Measurements from ENCODE around the gene ITGA7. TPM values are rescaled to one million over a fixed set of nuclear protein-coding genes. Genes with fewer than 3 reads are reported as not detected.

ITGA7 gene
- total RNA-seq, 4 donors from 2014 or later = 7.9 to 16.9 (median 9.8) TPM

DNA sequence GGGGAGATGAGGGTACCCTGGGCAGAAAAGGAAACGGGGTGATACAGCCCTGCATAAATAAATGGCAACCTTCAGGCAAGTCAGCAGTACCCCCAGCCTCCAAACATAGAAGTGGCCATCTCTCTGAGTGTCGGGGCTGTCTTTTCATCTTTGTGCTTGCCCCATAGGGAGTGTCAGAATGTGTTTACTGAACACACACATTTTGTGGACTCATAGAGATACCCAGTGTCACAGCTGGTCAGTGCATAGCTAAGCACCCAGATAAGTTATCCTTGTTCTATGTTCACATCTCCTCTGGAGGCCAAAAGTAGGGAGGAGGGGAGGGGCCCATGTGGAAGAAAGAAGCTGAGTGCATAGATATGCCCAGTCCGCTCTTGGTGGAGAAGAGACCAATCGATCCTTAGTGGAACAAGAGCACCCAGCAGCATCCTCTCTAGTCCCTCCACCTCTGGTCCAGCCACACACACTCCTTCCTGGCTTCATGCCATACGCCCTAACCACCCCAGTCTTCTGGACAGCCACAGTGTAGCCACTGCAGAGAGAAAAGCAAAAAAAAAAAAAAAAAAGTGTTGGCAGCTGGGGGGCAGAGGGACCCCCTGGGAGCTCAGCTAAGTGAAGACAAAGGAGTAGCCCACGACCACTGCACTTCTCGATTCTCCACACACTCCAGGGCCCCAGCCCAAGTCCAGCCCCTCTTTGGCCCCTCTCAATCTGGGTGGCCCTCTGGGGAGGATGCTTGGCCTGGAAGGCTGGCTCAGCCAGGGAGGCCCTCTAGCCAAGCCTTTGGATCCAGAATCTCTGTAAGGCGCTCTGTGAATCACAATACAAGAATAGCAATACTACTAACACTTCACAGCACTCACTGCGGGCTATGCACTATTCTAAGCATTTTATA lies 2.6 kb downstream of the ITGA7 start:
- no peak overlapping the region for H3K4me3 ChIP-seq (replicated peaks in 1 of 3)
- intact Hi-C loops (cut with DNase I) = no loop called here
- DNase-seq = no peak
- no peaks in the 10 kb centered on the region for H3K9me3 ChIP-seq
- 65 to 76% methylated on average over 9 of the region's 9 CpGs for WGBS, 2 donors
- no peaks in the 10 kb centered on the region for H3K27me3 ChIP-seq
- TF ChIP-seq, protein P1, sequence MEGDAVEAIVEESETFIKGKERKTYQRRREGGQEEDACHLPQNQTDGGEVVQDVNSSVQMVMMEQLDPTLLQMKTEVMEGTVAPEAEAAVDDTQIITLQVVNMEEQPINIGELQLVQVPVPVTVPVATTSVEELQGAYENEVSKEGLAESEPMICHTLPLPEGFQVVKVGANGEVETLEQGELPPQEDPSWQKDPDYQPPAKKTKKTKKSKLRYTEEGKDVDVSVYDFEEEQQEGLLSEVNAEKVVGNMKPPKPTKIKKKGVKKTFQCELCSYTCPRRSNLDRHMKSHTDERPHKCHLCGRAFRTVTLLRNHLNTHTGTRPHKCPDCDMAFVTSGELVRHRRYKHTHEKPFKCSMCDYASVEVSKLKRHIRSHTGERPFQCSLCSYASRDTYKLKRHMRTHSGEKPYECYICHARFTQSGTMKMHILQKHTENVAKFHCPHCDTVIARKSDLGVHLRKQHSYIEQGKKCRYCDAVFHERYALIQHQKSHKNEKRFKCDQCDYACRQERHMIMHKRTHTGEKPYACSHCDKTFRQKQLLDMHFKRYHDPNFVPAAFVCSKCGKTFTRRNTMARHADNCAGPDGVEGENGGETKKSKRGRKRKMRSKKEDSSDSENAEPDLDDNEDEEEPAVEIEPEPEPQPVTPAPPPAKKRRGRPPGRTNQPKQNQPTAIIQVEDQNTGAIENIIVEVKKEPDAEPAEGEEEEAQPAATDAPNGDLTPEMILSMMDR (IDR thresholded peaks at IDR 0.05) = no peak
- no peak for TF ChIP-seq POLR2A (IDR thresholded peaks at IDR 0.05)
- H3K36me3 ChIP-seq = no peaks in the 10 kb centered on the region
- peaks cover 9 to 15% of the 10 kb centered on the region in 2 donors for H3K4me1 ChIP-seq
- H3K27ac ChIP-seq = no peak overlapping the region

DNA sequence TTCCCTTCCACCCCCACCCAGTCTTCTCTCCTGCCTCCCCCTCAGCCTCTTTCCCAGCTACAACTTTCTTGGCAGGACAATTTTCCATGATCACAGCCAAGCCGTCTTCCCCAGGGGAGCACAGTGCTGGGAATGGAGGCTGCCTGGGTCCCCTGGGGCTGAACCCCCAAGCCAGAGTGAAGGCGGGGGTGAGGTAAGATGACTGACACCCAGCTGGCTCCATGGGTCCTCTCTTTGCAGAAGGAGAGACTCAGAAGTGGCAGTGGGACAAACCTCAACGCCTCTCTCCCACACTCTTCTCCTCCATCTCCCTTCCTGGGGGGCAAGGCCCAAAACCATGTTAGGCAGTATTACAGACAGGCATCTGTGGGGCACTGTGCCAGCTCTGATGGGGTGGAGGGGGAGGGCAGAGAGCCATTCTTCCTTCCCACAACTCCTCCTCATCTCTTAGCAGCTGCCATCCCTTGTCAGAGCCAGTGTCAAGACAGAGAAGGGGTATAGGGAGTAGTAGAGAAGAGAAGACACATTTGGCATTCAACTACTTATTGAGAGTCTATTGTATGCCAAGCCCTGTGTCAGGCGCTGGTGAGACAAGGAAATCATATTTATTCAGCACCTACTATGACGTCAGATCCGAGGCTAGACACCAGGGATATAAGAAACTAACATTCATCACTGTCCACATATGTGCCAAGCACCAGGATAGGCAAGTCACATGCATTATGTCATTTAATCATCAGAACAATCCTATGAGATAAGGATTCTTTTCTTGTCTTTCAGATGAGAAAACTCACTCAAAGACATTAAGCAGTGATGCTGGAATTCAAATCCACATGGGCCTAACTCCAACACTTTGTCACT lies 3.6 kb downstream of the ITGA7 start:
- H3K4me3 ChIP-seq (replicated peaks in 1 of 3) = no peak overlapping the region
- TF ChIP-seq POLR2A (IDR thresholded peaks at IDR 0.05) = no peak
- intact Hi-C loops (cut with DNase I) = no loop called here
- no peak for DNase-seq
- H3K36me3 ChIP-seq = no peaks in the 10 kb centered on the region
- WGBS, 2 donors = 82 to 83% methylated on average over 6 of the region's 6 CpGs
- no peaks in the 10 kb centered on the region for H3K27me3 ChIP-seq
- H3K27ac ChIP-seq = no peak overlapping the region
- H3K9me3 ChIP-seq = no peaks in the 10 kb centered on the region
- H3K4me1 ChIP-seq = peaks cover 9 to 15% of the 10 kb centered on the region in 2 donors

DNA sequence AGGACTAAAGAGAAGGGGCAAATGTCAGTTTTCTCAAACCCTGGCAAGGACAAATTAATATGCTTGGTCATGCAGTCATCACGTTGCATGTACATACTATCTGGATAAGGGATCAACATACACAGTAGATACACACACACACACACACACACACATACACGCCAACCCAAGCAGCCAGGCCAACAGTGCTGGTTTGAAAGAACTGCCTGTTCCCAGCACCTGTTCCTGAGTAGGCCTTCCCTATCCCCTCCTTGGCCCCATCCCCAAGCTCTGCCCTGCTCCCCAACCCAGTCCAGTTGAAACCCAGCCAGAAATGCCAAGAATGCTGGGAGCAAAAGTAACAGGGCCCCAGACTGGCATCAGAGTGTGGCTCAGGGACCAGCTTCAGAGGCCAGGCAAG lies 4.4 kb downstream of the ITGA7 start:
- H3K27me3 ChIP-seq = no peaks in the 10 kb centered on the region
- intact Hi-C loops (cut with DNase I) = no loop called here
- DNase-seq = no peak
- no peak overlapping the region for H3K27ac ChIP-seq
- peaks cover 7 to 11% of the 10 kb centered on the region in 2 donors for H3K4me1 ChIP-seq
- no peak overlapping the region for H3K4me3 ChIP-seq (replicated peaks in 1 of 3)
- TF ChIP-seq POLR2A (IDR thresholded peaks at IDR 0.05) = no peak
- TF ChIP-seq, protein P1 (IDR thresholded peaks at IDR 0.05) = no peak
- WGBS, 2 donors = 56 to 74% methylated on average over 2 of the region's 2 CpGs
- H3K9me3 ChIP-seq = no peaks in the 10 kb centered on the region
- H3K36me3 ChIP-seq = no peaks in the 10 kb centered on the region

DNA sequence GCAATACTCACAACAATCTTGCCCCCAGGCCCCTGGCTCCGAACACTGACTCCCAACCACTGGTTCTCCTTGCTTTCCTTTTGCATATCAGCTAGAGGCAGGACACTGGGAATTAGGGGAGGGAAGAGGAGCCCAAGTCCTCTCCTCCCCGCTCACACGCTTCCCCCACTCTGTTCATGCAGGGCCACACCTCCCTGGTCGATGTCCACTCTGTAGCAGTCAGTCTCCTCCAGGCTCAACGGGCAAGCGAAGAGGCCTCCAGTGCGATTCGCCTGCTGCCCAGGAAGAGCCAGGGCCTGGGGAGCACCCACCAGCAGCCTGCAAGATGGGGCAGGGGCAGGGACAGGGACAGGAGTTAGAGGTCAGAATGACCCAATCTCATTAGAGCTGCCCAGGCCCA lies 4.8 kb downstream of the ITGA7 start:
- 88% methylated on average over 8 of the region's 8 CpGs for WGBS, 2 donors

More for the DNA sequence above, 4.8 kb downstream of the ITGA7 start:
- intact Hi-C loops (cut with DNase I) = no loop called here
- no peak for DNase-seq
- TF ChIP-seq, protein P1 (IDR thresholded peaks at IDR 0.05) = no peak
- no peak for TF ChIP-seq POLR2A (IDR thresholded peaks at IDR 0.05)
- Histone ChIP-seq H3K4me1 (peaks cover 3 to 8% of the 10 kb centered on the region in 2 donors), H3K4me3 (replicated peaks in 1 of 3) (no peak overlapping the region), H3K27me3 (no peaks in the 10 kb centered on the region), H3K9me3 (no peaks in the 10 kb centered on the region), H3K36me3 (no peaks in the 10 kb centered on the region), H3K27ac (no peak overlapping the region)
